Activated CD8-positive, alpha-beta memory T cell treated with anti-CD3 and anti-CD28 coated beads for 4 hours (primary cell): ENCODE data around the gene ARHGAP27.

ENCODE experiments used
- DNase-seq, 2 donors: peaks; one replicate each; pipeline ENCODE4 v3.0.0-alpha.2; 2020; ENCODE audit warnings: low read depth in 2 of 2

Gene ARHGAP27

DNA sequence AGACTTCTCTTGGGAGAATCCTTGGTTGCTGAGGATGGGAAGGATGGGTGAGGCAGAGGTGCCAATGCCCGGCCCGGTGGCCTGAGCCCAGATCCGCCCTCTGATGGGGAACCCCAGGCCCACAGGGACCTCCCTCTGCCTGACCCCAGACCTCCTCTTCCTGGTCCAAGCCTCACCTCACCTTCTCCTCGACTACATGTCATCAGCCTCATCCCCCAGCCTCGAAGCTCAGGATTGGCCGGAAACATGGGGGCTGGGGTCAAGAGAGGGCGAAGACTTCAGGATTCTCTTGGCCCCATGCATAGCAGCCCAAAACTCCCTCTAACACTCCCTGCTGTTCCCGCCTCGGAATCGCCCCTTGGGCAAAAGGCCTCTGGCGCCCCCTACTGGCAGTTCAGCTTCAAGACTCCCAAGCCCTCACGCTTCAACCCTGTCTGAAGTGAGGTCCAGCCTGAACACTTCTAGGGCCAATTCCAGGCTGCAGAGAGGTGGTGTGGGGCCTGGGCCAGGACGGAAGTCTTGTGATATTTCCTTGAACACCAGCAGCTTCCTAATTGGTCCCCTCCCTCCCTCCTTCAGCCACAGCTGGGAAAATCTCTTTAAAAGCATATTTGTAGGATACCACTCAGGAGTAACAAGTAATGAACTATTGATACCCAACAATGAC is 47.2 kb downstream of the ARHGAP27 start:
- DNase-seq = peak; percentile 74 to 75

DNA sequence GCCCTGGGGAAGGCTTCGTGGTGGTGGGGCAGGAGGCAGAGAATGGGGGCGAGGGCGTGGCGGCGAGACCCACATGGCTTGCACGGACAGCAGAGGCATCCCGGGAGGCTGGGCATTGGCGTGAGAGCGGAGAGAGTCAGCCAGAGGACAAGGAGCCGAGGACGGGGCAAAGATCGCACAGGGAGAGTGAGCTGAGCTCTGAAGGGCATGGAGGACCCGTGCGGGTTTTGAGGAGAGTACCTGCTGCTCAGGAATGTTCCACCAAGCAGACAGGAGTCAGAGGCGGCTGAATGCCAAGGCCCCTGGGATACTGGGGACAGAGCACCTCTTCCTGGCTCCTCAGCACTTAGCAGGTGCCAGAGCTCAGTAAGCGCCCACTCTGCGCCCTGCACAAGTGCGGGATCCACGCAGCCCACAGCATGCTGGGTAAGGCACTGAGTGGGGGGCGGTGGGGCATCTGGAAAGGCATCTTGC is 47.8 kb downstream of the ARHGAP27 start:
- no peak for DNase-seq

DNA sequence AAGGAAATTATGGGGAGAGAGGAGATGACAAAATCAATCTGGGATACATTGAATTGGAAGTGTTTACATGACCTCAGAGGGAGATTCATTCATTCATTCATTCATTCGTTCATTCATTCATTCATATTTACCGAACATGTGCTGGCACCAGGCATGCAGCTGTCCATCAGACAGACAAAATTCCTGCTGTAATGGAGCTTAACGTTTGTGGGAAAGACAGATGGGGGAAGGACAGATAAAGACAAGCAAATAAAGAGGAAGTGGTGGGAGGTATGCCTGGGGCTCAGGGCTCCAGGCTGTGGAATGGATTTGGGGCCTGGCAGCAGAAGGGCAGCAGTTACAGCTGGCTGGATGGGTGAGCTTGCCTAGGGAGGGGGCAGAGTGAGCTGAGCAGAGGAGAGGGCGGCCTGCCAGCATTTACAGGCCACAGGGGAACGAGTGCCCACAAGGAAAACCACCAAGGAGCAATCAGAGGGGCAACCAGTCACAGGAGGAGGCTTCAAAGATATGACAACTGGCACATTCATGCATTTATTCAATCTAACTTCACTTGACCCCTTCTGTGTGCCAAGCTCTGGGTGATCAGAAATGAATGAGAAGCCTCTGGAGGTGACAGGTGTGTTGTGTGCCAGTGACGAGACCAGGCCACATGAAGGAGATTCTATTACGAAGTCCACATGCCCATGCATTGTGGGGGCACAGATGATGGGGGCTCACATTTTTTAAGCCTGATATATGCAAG is 48.5 kb downstream of the ARHGAP27 start:
- no peak for DNase-seq

DNA sequence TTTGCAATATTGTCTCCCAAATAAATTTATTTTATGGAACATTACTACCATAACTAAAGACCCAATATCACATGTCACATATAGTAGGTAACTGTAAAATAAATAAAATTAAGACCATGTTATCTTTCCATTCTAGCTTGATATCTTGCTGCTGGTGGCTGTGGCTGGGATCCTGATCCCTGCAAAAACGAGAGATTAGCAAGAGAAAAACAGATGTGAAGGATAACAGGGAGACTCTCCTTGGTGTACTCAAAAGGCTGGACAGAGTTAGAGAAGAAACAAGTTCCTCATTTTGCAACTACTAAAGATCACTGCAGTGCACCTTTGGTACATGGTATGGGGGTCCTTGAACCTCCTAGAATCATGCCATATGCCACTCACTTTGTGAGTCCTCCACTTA is 49.7 kb downstream of the ARHGAP27 start:
- DNase-seq = no peak

DNA sequence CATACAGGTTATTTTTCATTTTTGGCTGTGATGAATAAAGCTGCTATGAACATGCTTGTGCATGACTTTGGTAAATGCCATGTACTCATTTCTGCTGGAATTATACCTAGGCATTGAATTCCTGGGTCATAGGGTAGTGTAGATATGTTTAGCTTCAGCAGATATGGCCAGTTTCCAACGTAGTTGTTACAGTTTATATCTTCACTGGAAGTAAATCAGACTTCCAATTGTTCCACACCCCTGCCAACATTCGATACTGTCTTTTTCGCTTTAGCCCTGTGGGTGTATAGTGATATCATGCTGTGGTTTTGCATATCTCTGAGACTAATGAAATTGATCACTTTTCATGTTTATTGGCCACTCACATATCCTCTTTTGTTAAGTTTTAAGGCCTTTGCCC is 50.4 kb downstream of the ARHGAP27 start:
- DNase-seq = no peak

DNA sequence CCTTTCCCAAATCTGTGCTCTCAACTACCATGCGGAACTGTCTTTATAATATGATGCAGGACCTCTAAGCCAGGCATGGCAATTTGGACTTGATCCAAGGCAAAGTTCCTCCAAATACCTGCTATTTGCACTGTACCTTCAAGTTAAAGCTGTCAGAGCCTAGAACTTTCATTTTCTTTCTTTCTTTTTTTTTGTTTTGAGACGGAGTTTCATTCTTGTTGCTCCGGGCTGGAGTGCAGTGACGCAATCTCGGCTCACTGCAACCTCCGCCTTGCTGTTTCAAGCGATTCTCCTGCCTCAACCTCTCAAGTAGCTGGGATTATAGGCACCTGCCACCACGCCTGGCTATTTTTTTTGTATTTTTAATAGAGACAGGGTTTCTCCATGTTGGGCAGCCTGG is 51.7 kb downstream of the ARHGAP27 start:
- DNase-seq = no peak

DNA sequence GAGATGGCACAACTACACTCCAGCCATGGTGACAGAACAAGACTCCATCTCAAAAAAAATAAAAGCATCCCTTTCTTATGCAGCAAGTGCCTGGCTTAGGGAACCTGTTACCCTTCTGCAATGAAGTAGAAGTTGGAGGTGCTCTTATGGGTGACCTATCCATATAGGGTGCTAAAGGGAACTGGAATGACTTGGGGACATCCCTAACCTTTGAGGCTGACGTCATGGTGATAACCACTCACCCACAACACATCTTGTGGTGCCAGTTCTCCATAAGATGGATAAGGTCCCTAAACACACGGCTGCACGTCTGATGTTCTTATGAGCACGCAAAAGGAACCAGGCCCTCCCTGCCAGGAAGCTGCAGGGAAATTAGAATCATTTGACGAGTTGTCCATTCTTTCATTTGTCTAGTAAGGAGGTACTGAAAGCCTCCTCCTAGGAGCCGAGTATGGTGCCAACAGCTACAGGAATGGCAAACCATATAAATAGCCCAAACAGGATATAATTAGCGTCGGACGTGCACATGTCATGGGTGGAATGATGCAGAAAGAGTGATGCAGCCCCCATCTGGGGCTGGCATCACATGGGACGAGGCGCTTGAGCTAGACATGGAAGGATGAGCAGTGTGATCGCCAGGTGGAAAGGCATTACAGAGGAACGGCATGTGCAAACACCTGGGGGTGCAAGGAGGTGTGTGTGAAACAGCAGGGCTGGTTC is 52.5 kb downstream of the ARHGAP27 start:
- DNase-seq = no peak

DNA sequence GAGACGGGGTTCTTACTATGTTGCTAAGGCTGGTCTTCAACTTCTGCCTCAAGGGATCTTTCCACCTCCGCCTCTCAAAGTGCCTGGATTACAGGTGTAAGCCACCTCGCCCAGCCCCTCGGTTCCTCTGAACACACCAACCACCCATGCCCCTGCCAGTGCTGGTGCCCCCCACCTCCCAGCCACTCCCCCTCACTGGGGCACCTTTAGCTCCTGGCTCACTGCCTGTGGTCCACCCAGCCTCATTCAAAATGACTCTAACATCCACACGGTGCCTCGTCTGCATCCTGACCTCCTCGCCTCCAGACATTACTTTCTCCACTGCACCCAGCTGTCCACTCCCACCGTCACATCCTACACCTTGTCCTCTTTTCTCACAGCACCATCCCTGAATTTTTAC is 55.3 kb downstream of the ARHGAP27 start:
- DNase-seq = no peak

DNA sequence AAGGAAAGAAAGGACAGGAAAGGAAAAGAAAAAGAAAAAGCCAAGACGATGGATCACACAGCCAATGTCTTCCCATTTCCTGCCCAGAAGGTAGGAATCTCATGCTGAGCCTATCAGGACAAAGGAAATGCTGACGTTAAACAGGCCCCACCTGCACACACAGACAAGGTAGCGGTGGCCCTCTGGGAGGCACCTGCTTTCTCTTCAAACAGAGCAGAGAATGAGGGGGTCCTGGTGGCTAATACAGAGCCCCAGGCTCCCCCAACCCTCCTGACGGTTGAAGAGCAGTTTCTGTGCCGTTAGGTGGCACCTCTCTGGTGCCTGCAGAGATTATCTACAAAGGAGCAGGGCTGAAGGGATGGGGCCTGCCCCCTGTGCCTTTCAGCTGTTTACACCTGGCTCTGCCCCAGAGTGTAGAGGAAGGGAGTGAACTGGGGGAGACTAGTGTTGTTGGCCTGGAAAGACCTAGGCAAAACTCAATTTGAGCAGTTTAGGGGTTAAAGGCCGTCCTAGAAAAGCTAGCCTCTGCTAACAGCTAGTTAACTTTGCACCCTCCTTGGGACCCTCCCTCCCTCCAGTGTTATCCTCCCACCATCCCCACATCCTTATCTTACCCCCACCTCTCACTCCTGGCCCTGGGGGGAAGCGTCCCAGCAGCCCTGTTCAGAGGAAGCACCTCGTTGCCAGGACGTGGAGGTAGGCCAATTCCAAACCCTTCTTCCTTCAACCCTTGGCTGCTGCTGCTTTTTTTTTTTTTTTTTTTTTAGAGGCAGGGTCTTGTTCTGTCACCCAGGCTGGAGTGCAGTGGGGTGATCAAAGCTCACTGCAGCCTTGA is 56.3 kb downstream of the ARHGAP27 start:
- no peak for DNase-seq

DNA sequence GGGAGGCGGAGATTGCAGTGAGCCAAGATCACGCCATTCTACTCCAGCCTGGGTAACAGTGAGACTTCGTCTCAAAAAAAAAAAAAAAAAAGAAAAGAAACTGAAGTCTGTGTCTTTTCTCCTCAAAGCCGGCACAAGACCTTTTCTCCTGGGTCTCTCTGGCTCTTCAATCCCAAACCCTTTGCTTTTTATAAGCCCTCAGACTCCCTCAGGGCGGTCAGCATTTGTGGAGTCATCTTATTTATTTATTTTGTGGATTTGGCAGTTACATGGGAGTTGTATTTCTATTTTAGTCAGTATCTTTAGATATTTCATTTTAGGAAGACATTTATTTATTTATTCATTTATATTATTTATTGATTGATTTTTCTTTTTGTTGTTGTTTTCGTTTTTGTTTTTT is 58.2 kb downstream of the ARHGAP27 start:
- no peak for DNase-seq

DNA sequence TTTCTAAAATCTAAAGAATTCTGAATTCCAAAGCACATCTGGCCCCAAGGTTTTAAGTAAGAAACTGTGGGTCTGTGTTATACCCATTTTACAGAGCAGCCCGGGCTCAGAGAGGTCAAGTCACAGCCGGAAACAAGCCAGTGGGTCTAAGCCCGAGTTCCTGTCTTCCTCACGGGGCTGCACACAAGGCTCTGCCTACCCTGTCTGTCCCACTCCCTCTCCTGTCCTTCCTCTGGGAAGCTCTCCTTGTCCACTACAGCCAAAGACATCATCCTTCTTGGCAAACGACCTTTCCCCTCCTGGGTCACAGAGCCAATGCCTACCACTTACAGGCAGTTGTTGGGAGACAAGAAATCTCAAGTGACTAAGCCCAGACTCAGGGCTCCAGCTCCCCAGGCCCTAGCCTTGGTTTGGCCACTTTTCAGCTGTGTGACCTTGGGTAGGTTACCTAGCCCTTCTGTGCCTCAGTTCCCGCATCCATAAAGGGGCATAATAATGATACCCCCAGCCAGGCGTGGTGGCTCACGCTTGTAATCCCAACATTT is 60.3 kb downstream of the ARHGAP27 start:
- no peak for DNase-seq

DNA sequence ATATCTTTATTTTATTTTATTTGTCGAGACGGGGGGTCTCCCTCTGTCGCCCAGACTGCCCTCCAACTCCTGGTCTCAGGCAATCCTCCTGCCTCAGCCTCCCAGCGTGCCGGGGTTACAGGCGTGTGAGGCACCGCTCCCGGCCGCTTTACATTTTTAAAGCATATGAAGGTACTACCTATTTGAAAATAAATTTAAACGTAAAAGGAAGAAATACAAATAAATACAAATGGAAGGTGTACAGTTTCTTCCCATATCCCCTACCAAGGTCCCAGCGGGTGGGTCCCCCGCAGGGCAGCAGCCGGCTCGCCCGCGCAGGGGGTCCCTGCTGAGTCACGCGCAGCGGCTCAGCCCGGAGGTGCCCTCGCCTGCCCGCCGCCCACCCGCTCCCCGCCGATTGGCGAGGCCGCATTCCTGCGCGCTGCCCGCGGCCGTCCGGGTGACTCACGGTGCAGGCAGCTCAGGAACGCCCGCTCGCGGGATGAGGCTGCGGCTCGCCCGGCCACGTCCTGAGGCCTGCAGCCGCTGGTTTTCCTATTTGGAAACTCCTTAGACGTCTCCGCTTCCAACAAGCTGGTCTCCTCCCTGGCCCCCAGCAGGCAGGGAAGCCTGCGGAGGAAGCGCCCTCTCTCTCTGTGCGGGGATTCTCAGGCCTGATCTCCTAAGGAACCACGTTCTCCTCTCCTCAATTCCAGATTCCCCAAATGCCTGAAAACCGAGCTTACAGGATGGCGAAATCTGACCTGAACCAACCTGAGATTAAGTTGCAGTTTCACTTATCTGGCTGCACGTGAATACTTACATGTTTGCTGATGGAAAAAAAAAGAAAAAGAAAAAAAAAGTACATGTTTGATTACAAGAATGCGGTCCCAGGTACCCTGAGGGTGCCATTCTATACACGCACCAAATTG is 61.0 kb downstream of the ARHGAP27 start:
- no peak for DNase-seq

DNA sequence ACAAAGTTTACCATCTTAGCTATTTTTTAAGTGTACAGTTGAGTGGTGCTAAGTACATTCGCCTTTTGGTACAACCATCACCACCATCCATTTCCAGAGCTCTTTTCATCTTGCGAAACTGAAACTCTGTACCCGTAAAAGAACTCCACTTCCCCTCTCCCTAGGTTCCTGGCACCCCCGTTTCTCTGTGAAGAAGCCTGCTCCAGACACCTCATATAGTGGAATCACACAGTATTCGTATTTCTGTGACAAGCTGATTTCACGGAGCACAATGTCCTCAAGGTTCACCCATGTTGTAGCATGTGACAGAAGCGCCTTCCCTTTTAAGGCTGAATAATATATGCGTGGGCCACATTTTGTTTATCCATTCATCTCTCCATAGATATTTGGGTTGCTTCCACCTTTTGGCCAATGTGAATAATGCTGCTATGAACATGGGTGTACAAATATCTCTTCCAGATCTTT is 61.7 kb downstream of the ARHGAP27 start:
- DNase-seq = no peak

DNA sequence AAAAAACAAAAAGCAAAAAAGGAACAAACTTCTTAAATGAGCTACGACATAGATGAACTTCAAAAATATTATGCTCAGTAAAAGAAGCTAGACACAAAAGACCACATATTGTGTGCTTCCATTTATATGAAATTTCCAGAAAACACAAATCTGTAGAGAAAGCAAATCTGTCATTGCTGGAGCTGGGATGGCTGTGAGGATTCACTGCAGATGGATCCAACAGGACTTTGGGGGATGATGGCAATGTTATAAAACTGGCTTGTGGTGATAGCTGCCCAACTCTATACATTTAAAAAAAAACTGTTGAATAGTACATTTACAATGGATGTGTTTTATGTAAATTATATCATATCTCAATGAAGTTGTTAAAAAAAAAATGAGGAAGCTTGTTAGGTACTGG is 63.2 kb downstream of the ARHGAP27 start:
- DNase-seq = no peak

DNA sequence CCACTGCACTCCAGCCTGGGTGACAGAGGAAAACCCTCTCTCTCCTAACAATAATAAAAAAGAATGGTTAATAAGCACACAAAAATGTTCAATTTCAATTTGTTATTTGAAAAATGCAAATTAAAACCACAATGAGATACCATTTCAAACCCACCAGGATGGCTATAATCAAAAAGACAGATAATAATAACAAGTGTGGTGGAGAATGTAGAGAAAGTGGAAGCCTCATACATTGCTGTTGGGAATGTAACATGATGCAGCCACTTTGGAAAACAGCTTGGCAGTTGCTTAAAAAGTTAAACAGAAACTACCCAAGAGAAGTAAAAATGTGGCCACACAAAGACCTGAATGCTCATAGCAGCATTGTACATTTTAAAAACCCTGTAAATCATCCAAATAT is 64.0 kb downstream of the ARHGAP27 start:
- DNase-seq = no peak

DNA sequence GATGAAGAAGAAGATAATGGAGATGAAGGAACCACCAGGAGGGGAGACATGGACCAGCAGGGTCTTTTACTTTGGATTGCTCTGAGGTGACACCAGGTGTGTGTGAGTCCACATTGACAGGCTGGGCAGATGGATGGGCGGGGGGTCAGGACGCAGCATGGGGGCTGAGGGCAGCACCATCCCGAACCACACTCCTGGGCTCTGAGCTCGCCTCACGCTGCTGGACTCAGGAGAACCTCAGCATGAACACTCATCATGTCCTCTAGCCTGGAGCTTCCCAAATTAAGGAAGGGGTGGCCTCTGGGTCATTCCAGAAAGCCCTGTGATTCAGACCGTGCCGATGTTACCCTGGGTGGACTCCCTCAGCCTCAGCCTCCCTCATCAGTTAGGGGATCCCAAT is 65.5 kb downstream of the ARHGAP27 start:
- DNase-seq = no peak

DNA sequence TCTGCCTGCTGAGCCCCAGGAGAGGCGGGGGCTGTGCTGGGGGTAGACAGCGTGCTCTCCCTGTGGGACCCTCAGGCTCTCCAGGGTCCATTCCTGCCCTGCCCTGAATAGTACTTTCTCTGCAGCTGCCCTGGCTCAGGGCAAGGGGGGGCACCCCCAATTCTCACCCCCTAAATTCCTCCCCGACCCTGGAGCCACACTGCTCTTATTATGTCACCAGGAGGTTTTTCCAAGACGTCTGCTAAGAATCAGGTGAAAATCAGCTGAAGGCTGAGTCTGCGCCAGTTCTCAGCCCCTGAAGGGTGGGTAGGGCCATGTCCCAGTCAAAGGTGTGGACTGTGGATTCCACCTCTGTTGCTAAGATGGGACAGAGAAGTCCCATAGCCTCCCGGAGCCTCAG is 66.0 kb downstream of the ARHGAP27 start:
- no peak for DNase-seq

DNA sequence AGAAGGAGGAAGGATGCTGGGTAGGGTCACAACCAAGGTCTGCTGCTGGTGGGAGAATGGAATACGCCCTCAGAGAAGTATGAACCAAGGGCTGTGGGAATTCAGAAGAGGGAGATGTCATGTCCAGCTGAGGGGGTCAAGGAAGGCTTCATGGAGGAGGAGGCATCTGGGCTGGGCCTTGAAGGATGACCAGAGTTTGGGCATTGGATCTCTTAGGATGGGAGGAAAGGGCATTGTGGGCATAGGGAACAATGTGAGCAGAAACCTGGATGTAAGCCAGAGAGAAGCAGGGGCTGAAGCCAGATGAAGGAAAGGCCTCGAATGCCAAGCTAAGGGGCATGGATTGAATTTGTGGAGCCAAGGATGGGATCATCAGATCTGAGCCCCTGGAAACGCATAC is 66.6 kb downstream of the ARHGAP27 start:
- no peak for DNase-seq

DNA sequence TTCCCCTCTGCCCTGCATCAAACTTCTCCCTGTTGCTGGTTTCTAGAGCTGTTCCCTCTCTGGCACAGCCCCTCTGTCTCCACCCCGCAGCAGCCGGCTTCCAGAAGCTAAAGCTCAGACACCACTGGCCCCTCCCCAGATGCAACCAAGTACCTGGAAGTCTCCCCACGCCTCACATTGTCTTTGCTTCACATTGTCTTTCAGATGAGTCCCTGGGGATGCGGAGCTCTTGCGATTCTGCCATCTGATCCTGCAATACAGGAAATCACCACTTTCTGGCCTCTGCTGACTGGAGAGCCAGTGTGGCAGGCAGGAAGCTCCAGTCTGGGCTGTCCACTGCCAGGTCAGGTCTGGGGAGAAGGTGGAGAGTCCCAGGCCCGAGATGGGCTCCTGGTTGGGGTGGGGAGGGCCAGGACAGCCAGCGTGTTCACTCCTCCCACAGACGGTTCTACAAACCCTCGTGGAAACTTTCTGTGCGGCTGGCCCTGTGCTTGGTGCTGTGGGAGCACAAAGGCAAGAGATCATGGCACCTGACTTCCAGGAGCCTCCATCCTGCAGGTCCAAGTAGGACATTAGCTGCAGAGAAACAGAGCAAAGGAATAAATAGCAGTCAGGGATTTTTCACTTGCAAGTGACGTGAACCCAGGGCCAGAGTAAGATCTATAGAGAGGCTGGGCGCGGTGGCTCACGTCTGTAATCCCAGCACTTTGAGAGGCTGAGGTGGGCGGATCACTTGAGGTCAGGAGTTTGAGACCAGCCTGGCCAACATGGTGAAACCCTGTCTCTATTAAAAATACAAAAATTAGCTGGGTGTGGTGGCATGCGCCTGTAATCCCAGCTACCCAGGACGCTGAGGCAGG is 67.9 kb downstream of the ARHGAP27 start:
- DNase-seq = no peak

DNA sequence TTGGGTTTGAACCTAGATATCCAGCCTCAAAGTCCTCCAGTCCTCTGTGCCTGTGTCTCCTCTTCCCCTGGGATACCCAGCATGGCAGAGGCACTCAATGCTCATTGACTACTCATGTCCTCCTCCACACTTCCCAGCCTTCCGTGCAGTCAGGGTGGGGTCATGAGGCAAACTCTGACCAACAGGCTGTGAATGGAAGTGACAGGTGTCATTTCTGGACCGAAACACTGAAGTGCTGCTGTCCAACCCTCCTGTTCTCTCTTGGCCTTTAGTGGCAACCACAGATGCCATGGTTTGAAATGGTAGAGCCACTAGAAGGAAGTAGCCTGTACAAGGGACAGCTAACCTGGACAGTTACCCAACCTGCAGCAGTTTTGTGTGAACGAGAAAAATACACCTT is 69.2 kb downstream of the ARHGAP27 start:
- DNase-seq = no peak
